Measurements from ENCODE around the gene ETAA1.

Gene ETAA1

GRCh38 chr2:67451086-67451832 lies 54.1 kb downstream of the ETAA1 start:
- DNase-seq (ENCODE audit: extremely low read depth, low read depth), result peak; percentile 56
- no peak for TF ChIP-seq CTCF (IDR thresholded peaks at IDR 0.05; ENCODE audit: low read depth, low read length, missing control alignments)
- no peak overlapping the region for H3K4me3 ChIP-seq (replicated peaks; ENCODE audit: low read depth, low read length)

- no peak overlapping the region for H3K4me3 ChIP-seq (replicated peaks; ENCODE audit: low read depth, low read length)
- DNase-seq (ENCODE audit: extremely low read depth, low read depth), result no peak
- no peak for TF ChIP-seq CTCF (IDR thresholded peaks at IDR 0.05; ENCODE audit: low read depth, low read length, missing control alignments)
These were observed 56.2 kb downstream of the ETAA1 start for GRCh38 chr2:67453310-67453709.

GRCh38 chr2:67455219-67456142 lies 58.3 kb downstream of the ETAA1 start:
- no peak overlapping the region for H3K4me3 ChIP-seq (replicated peaks; ENCODE audit: low read depth, low read length)
- no peak for DNase-seq (ENCODE audit: extremely low read depth, low read depth)
- TF ChIP-seq CTCF (IDR thresholded peaks at IDR 0.05; ENCODE audit: low read depth, low read length, missing control alignments), result no peak

GRCh38 chr2:67456428-67456827 lies 59.3 kb downstream of the ETAA1 start:
- DNase-seq (ENCODE audit: extremely low read depth, low read depth), result no peak
- TF ChIP-seq CTCF (IDR thresholded peaks at IDR 0.05; ENCODE audit: low read depth, low read length, missing control alignments), result no peak
- H3K4me3 ChIP-seq (replicated peaks; ENCODE audit: low read depth, low read length), result no peak overlapping the region

GRCh38 chr2:67457699-67458098 lies 60.6 kb downstream of the ETAA1 start:
- H3K4me3 ChIP-seq (replicated peaks; ENCODE audit: low read depth, low read length), result no peak overlapping the region
- no peak for TF ChIP-seq CTCF (IDR thresholded peaks at IDR 0.05; ENCODE audit: low read depth, low read length, missing control alignments)
- DNase-seq (ENCODE audit: extremely low read depth, low read depth), result no peak

- no peak for TF ChIP-seq CTCF (IDR thresholded peaks at IDR 0.05; ENCODE audit: low read depth, low read length, missing control alignments)
- no peak overlapping the region for H3K4me3 ChIP-seq (replicated peaks; ENCODE audit: low read depth, low read length)
- no peak for DNase-seq (ENCODE audit: extremely low read depth, low read depth)
These were observed 62.6 kb downstream of the ETAA1 start for GRCh38 chr2:67459761-67460160.
